ENCODE data around the gene LBHD2. TPM values are rescaled to one million over a fixed set of nuclear protein-coding genes. Genes with fewer than 3 reads are reported as not detected.
"Not testable (repeated sequence)": the region's sequence is repeated elsewhere in the genome, so short reads cannot be mapped to it uniquely, and the experiment has no call there.

Gene LBHD2
- total and polyA plus RNA-seq, 2 experiments from 2014 or later = not detected

- TF ChIP-seq CTCF (conservative IDR thresholded peaks at IDR 0.05; ENCODE audit: low read depth in 2 of 2) (no peak), NANOG (IDR thresholded peaks at IDR 0.05; ENCODE audit: borderline replicate concordance) (no peak), JUNB (IDR thresholded peaks at IDR 0.05; ENCODE audit: unreplicated experiment) (no peak), ZNF331 (CRISPR knock-in tag; IDR thresholded peaks at IDR 0.05; ENCODE audit: low read depth) (no peak)
- TF ChIP-seq, protein P1, sequence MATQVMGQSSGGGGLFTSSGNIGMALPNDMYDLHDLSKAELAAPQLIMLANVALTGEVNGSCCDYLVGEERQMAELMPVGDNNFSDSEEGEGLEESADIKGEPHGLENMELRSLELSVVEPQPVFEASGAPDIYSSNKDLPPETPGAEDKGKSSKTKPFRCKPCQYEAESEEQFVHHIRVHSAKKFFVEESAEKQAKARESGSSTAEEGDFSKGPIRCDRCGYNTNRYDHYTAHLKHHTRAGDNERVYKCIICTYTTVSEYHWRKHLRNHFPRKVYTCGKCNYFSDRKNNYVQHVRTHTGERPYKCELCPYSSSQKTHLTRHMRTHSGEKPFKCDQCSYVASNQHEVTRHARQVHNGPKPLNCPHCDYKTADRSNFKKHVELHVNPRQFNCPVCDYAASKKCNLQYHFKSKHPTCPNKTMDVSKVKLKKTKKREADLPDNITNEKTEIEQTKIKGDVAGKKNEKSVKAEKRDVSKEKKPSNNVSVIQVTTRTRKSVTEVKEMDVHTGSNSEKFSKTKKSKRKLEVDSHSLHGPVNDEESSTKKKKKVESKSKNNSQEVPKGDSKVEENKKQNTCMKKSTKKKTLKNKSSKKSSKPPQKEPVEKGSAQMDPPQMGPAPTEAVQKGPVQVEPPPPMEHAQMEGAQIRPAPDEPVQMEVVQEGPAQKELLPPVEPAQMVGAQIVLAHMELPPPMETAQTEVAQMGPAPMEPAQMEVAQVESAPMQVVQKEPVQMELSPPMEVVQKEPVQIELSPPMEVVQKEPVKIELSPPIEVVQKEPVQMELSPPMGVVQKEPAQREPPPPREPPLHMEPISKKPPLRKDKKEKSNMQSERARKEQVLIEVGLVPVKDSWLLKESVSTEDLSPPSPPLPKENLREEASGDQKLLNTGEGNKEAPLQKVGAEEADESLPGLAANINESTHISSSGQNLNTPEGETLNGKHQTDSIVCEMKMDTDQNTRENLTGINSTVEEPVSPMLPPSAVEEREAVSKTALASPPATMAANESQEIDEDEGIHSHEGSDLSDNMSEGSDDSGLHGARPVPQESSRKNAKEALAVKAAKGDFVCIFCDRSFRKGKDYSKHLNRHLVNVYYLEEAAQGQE (IDR thresholded peaks at IDR 0.05; ENCODE audit: unreplicated experiment) = no peak
Observed at GRCh38 chr14:103118663-103119404, 34.8 kb downstream of the LBHD2 start (continued).

DNA sequence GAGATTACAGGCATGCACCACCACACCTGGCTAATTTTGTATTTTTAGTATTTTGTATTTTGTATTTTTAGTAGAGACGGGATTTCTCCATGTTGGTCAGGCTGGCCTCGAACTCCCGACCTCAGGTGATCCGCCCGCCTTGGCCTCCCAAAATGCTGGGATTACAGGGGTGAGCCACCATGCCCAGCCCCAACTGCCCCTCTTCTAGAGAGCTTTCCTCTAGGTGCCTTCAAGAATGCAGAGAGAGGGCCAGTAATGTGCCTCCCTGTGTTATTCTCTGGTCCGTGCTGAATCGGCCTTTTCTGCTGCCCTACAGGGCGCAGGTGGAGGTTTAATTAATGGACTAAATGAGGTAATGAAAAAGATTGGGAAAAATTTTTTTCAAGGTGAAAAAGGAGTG is 35.5 kb downstream of the LBHD2 start:
- peaks cover 15% of the 10 kb centered on the region; the same call in 1 of the 2 replicates for H3K4me1 ChIP-seq (ENCODE audit: insufficient read depth)
- not testable (repeated sequence) for H3F3A ChIP-seq (replicated peaks; ENCODE audit: low read depth); H2AFZ ChIP-seq; ATAC-seq; H4K20me1 ChIP-seq (replicated peaks; ENCODE audit: insufficient read depth); H3K4me3 ChIP-seq; H3K9me3 Mint-ChIP-seq; H3K27ac Mint-ChIP-seq; H3K9me2 ChIP-seq (ENCODE audit: insufficient read depth); H3K36me3 Mint-ChIP-seq (ENCODE audit: low read depth); H3K27ac ChIP-seq (ENCODE audit: low read depth); H3K4me2 ChIP-seq; H3K4me3 Mint-ChIP-seq; DNase-seq (ENCODE audit: low spot score); H3K36me3 ChIP-seq (ENCODE audit: insufficient read depth); H3K79me2 ChIP-seq (replicated peaks; ENCODE audit: insufficient read depth)
- peaks cover 30% of the 10 kb centered on the region for H3K27me3 ChIP-seq (ENCODE audit: insufficient read depth)
- H3K27me3 Mint-ChIP-seq (ENCODE audit: insufficient read depth, low read depth, poor library complexity) = peaks cover 19% of the 10 kb centered on the region
- peaks cover 13% of the 10 kb centered on the region for H3K4me1 Mint-ChIP-seq

GRCh38 chr14:103121121-103121845 is 37.3 kb downstream of the LBHD2 start:
- H4K20me1 ChIP-seq (replicated peaks; ENCODE audit: insufficient read depth) = no peaks in the 10 kb centered on the region; the same call in 1 of the 2 replicates
- Mint-ChIP-seq H3K27ac (no peak overlapping the region), H3K4me3 (0 out of 3 replicates have a peak overlapping the region, but pooled peaks have one; percentile 29), H3K36me3 (ENCODE audit: low read depth) (peaks cover 1% of the 10 kb centered on the region; the same call in 1 of the 3 replicates), H3K27me3 (ENCODE audit: insufficient read depth, low read depth, poor library complexity) (peaks cover 30% of the 10 kb centered on the region), H3K4me1 (peaks cover 15% of the 10 kb centered on the region), H3K9me3 (no peaks in the 10 kb centered on the region)
- DNase-seq (ENCODE audit: low spot score) (no peak), ATAC-seq (no peak)
- peak overlapping the region; percentile 64 for H3K4me2 ChIP-seq
- peaks cover 48% of the 10 kb centered on the region for H3K27me3 ChIP-seq (ENCODE audit: insufficient read depth)
- H3K4me3 ChIP-seq = no peak overlapping the region
- no peak overlapping the region for H3K27ac ChIP-seq (ENCODE audit: low read depth)
- no peaks in the 10 kb centered on the region; the same call in 1 of the 2 replicates for H3F3A ChIP-seq (replicated peaks; ENCODE audit: low read depth)
- no peaks in the 10 kb centered on the region for H3K9me2 ChIP-seq (ENCODE audit: insufficient read depth)
- H3K4me1 ChIP-seq (ENCODE audit: insufficient read depth) = peaks cover 15% of the 10 kb centered on the region; the same call in 1 of the 2 replicates
- H3K79me2 ChIP-seq (replicated peaks; ENCODE audit: insufficient read depth) = no peaks in the 10 kb centered on the region
- H2AFZ ChIP-seq = no peak overlapping the region
- TF ChIP-seq CREB1 (CRISPR knock-in tag; IDR thresholded peaks at IDR 0.05; ENCODE audit: low read depth) (no peak), JUNB (IDR thresholded peaks at IDR 0.05; ENCODE audit: unreplicated experiment) (no peak), EZH2phosphoT487 (IDR thresholded peaks at IDR 0.05; ENCODE audit: unreplicated experiment) (no peak), ZNF331 (CRISPR knock-in tag; IDR thresholded peaks at IDR 0.05; ENCODE audit: low read depth) (no peak), ZNF114 (CRISPR knock-in tag; IDR thresholded peaks at IDR 0.05) (no peak), EZH2 (IDR thresholded peaks at IDR 0.05; ENCODE audit: low read depth, unreplicated experiment) (no peak), NANOG (IDR thresholded peaks at IDR 0.05; ENCODE audit: borderline replicate concordance) (no peak)
- no peaks in the 10 kb centered on the region for H3K36me3 ChIP-seq (ENCODE audit: insufficient read depth)

All from GM23338 (cell line).